Fibroblast of the aortic adventitia (primary cell): ENCODE data around the gene BBS1. TPM values are rescaled to one million over a fixed set of nuclear protein-coding genes. Genes with fewer than 3 reads are reported as not detected.

Source experiments
- DNase-seq: peaks from one replicate; pipeline ENCODE4 v3.0.0-alpha.2; 2010; ENCODE audit warnings: low read depth
- H3K4me3 ChIP-seq: 2 replicates; pipeline ENCODE4 v1.5.1; 2011; ENCODE audit warnings: low read depth, mild to moderate bottlenecking, control low read depth, low read length, moderate library complexity
- total RNA-seq: library from RNA; depleted of rRNA; stranded (reverse); fragments of >200 nt; gene quantifications from 2 replicates; pipeline ENCODE4 v1.2.3, GENCODE V29; 2012; ENCODE audit warnings: low replicate concordance
- TF ChIP-seq, protein P1 (sequence below): IDR thresholded peaks from 2 replicates; pipeline ENCODE4 v1.5.1; 2011; ENCODE audit warnings: mild to moderate bottlenecking, low read length, control low read depth, inconsistent platforms; ENCODE audit not compliant: insufficient read depth

Gene BBS1
- total RNA-seq, 1 donor, result 41.7 TPM

DNA sequence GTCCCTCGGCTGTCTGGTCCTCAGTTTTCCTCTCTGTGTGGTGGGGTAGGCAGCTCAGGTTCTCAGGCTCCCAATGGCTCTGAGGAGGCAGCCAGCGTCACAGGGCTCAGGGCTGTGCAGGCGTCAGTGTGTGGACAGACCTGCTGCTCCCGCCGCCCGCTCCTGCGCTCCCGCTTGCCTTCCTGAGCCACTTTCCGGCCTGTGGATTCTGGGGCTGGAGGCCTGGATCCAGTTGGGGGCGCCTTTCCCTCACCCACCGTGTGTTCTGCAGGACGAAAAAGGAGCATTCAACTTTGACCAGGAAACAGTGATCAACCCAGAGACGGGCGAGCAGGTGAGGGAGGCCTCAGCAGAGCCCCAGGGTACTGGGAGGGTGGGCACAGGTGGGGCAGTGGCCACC is 15.5 kb upstream of the BBS1 start:
- TF ChIP-seq, protein P1, sequence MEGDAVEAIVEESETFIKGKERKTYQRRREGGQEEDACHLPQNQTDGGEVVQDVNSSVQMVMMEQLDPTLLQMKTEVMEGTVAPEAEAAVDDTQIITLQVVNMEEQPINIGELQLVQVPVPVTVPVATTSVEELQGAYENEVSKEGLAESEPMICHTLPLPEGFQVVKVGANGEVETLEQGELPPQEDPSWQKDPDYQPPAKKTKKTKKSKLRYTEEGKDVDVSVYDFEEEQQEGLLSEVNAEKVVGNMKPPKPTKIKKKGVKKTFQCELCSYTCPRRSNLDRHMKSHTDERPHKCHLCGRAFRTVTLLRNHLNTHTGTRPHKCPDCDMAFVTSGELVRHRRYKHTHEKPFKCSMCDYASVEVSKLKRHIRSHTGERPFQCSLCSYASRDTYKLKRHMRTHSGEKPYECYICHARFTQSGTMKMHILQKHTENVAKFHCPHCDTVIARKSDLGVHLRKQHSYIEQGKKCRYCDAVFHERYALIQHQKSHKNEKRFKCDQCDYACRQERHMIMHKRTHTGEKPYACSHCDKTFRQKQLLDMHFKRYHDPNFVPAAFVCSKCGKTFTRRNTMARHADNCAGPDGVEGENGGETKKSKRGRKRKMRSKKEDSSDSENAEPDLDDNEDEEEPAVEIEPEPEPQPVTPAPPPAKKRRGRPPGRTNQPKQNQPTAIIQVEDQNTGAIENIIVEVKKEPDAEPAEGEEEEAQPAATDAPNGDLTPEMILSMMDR, result no peak
- DNase-seq, result no peak
- no peak overlapping the region for H3K4me3 ChIP-seq

DNA sequence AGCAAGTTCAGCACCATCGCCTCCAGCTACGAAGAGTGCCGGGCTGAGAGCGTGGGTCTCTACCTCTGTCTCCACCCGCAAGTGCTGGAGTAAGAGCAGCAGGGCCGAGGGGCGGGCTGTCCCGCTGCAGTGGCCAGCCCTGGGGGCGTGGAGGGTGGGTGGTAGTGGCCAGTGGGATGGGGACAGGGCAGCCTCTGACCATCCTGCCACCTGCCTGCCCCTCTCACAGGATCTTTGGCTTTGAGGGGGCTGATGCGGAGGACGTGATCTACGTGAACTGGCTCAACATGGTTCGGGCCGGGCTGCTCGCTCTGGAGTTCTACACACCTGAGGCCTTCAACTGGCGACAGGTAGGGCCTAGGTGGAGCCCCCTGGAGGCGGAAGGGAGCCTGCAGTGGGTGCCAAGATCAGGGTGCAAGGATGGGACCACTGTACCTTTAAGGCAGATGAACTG is 15.0 kb upstream of the BBS1 start:
- no peak overlapping the region for H3K4me3 ChIP-seq
- DNase-seq, result no peak
- TF ChIP-seq, protein P1, result peak; percentile 22

DNA sequence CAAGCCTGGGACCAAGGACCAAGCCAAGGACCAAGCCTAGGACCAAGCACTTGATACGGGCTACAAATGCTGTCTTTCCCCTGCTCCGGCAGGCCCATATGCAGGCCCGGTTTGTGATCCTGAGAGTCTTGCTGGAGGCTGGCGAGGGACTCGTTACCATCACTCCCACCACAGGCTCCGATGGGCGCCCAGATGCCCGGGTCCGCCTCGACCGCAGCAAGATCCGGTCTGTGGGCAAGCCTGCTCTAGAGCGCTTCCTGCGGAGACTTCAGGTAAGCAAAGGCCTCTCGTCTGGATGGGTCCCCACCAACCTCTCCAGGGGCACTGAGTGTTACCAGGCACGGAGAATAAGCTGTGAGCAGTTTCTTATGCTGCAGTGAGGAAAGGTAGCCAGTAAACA is 13.2 kb upstream of the BBS1 start:
- no peak overlapping the region for H3K4me3 ChIP-seq
- no peak for DNase-seq
- TF ChIP-seq, protein P1, result no peak

GRCh38 chr11:66498506-66498905 is 11.9 kb upstream of the BBS1 start:
- TF ChIP-seq, protein P1, result no peak
- no peak overlapping the region for H3K4me3 ChIP-seq
- no peak for DNase-seq

- H3K4me3 ChIP-seq, result no peak overlapping the region
- DNase-seq, result no peak
- TF ChIP-seq, protein P1, result no peak
Observed at GRCh38 chr11:66505276-66505816, 5.1 kb upstream of the BBS1 start.

- TF ChIP-seq, protein P1, result no peak
- no peak overlapping the region for H3K4me3 ChIP-seq
- no peak for DNase-seq
Observed at GRCh38 chr11:66509131-66509561, 1.3 kb upstream of the BBS1 start.

DNA sequence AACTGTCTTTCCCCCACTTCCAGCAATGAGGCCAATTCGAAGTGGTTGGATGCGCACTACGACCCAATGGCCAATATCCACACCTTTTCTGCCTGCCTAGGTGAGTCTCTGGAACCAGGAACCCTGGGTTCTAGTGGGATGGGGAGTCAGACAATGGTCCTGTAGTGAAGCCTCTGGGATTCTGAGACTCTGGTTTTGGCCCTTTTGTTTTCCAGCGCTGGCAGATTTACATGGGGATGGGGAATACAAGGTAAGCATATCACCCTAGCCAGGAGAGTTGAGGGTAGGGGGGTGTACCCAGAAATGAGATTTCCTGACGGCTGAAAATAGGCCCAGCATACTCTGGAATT is 530 bp downstream of the BBS1 start:
- no peak for DNase-seq
- peak overlapping the region; percentile 99 for H3K4me3 ChIP-seq
- TF ChIP-seq, protein P1, result no peak
